ENCODE data around the gene GDAP1L1. TPM values are rescaled to one million over a fixed set of nuclear protein-coding genes. Genes with fewer than 3 reads are reported as not detected.

Gene GDAP1L1
- total and polyA plus RNA-seq, 2 of the 4 experiments (the other 2 are of a cell fraction), result not detected

DNA sequence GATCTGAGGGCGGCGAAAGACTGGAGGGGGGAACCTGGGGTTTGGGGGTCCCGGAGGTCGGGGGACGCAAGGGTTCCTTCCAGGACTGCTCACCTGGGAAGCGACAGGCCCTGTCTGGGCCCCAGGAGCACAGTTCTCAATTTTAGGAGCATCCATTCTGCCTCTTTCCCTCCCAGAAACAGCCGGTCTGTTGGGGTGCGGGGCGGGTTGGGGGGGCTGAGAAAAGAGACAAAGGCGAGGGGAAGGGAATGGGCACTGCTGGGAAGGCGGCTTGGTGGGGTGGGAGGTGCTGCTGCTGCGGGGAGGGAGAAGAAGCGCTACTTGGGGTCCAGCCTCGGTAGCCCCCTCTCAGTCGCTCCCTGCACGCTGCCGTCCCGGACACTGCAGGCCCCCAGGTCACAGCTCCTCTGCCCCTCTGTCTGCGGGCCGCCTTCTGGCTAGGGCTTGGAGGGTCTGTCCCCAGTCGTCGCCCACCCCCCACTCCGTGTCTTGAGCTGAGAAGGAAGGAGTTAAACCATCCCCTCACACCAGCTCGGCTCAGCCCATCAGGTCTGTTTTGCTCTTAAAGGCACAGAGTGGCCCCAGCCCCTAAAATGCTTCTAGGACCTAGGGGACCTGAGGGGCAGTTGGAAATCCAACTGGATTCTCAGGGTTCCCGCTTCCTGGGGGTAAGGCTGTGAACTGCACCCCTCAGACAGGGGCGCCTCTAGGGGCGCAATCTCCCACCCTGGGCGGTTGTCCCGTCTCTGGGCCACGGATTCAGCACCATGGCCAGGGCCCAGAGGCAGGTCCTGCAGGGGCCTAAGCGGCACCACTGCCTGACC lies 690 bp downstream of the GDAP1L1 start:
- H3K4me3 ChIP-seq (ENCODE audit: insufficient read depth, low read depth, low read length), result no peak overlapping the region
- H2AFZ ChIP-seq (replicated peaks; ENCODE audit: low read length, poor library complexity), result no peak overlapping the region
- no peak overlapping the region for H3K14ac ChIP-seq (replicated peaks; ENCODE audit: low read depth, low read length)
- H3K56ac ChIP-seq (ENCODE audit: extremely low read depth, insufficient read depth, low read length), result no peak overlapping the region
- H4K5ac ChIP-seq (ENCODE audit: low read depth, low read length), result no peak overlapping the region
- POLR2A ChIA-PET (ENCODE audit: unreplicated experiment), result no interaction called here
- TF ChIP-seq, protein P1, sequence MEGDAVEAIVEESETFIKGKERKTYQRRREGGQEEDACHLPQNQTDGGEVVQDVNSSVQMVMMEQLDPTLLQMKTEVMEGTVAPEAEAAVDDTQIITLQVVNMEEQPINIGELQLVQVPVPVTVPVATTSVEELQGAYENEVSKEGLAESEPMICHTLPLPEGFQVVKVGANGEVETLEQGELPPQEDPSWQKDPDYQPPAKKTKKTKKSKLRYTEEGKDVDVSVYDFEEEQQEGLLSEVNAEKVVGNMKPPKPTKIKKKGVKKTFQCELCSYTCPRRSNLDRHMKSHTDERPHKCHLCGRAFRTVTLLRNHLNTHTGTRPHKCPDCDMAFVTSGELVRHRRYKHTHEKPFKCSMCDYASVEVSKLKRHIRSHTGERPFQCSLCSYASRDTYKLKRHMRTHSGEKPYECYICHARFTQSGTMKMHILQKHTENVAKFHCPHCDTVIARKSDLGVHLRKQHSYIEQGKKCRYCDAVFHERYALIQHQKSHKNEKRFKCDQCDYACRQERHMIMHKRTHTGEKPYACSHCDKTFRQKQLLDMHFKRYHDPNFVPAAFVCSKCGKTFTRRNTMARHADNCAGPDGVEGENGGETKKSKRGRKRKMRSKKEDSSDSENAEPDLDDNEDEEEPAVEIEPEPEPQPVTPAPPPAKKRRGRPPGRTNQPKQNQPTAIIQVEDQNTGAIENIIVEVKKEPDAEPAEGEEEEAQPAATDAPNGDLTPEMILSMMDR (conservative IDR thresholded peaks at IDR 0.05; ENCODE audit: low read depth, low read length), result peak; percentile 34; the same call in 1 of the 2 replicates
- TF ChIP-seq MAFK (IDR thresholded peaks at IDR 0.05; ENCODE audit: low read depth, low read length) (no peak), RFX5 (IDR thresholded peaks at IDR 0.05; ENCODE audit: low read depth, low read length) (no peak), CEBPB (IDR thresholded peaks at IDR 0.05; ENCODE audit: low read depth, low read length) (no peak), RCOR1 (IDR thresholded peaks at IDR 0.05; ENCODE audit: insufficient replicate concordance, low read length) (no peak), BHLHE40 (IDR thresholded peaks at IDR 0.05; ENCODE audit: low read depth, low read length) (no peak), SMC3 (IDR thresholded peaks at IDR 0.05; ENCODE audit: low read depth, low read length) (no peak), RAD21 (IDR thresholded peaks at IDR 0.05; ENCODE audit: low read length) (0 out of 2 replicates have a peak, but pooled peaks have one; percentile 18), NFE2L2 (IDR thresholded peaks at IDR 0.05; ENCODE audit: low read depth, low read length) (no peak), ELK1 (IDR thresholded peaks at IDR 0.05; ENCODE audit: borderline replicate concordance, low read depth, low read length) (no peak), MAZ (IDR thresholded peaks at IDR 0.05; ENCODE audit: borderline replicate concordance, low read depth, low read length) (no peak), FOS (IDR thresholded peaks at IDR 0.05; ENCODE audit: low read depth, low read length) (no peak)
- TF ChIP-seq, protein P2, sequence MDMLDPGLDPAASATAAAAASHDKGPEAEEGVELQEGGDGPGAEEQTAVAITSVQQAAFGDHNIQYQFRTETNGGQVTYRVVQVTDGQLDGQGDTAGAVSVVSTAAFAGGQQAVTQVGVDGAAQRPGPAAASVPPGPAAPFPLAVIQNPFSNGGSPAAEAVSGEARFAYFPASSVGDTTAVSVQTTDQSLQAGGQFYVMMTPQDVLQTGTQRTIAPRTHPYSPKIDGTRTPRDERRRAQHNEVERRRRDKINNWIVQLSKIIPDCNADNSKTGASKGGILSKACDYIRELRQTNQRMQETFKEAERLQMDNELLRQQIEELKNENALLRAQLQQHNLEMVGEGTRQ (IDR thresholded peaks at IDR 0.05; ENCODE audit: low read depth, low read length), result no peak
- no peak overlapping the region for H2BK5ac ChIP-seq (ENCODE audit: low read depth, low read length, poor library complexity, severe bottlenecking)
- no peak overlapping the region for H4K91ac ChIP-seq (ENCODE audit: insufficient read depth, low read depth, low read length)
- H3K79me1 ChIP-seq (ENCODE audit: low read depth in 1 of 2, low read length in 2 of 2), result no peaks in the 10 kb centered on the region
- WGBS, 2 experiments (ENCODE audit: extremely low coverage in 2 of 2, insufficient read length in 1 of 2), result 4% methylated on average over 5 of the region's 31 CpGs; no CpG with 5 or more reads in 1 of the 2 experiments
- dilution Hi-C loops (cut with HindIII; ENCODE audit: low sequenced_read_pairs, unreplicated experiment) (no loop called here), intact Hi-C loops (cut with micrococcal nuclease) (no loop called here), in situ Hi-C loops (cut with MboI; ENCODE audit: low sequenced_read_pairs) (no loop called here)
- no peaks in the 10 kb centered on the region for H3K4me1 ChIP-seq (ENCODE audit: control insufficient read depth, insufficient read depth, low read length)
- DNase-seq (peak; percentile 15), ATAC-seq (ENCODE audit: low read depth) (peak; percentile 82)
- no TSS peak for BruUV-seq (replicated peaks)
- H2AK9ac ChIP-seq (replicated peaks; ENCODE audit: low read depth, low read length, poor library complexity), result no peak overlapping the region
- H3K23ac ChIP-seq (ENCODE audit: low read depth, low read length), result no peak overlapping the region
- no peak overlapping the region for H2BK120ac ChIP-seq (ENCODE audit: low read depth, low read length)
- CTCF ChIA-PET, result interaction anchor here (1.7 kb wide), 1 partner anchor 14 kb away, joined by 4 read pairs; no protein-coding TSS in a partner anchor
- H4K8ac ChIP-seq (ENCODE audit: low read depth in 2 of 2, low read length in 2 of 2), result no peak overlapping the region
- no peak overlapping the region for H3K4me2 ChIP-seq (ENCODE audit: low read depth, low read length)
- H4K20me1 ChIP-seq (ENCODE audit: insufficient read depth, low read length), result no peaks in the 10 kb centered on the region
- H3K9me3 ChIP-seq (ENCODE audit: control insufficient read depth, insufficient read depth, low read length), result no peaks in the 10 kb centered on the region
- H2AK5ac ChIP-seq (ENCODE audit: low read depth, low read length), result no peak overlapping the region
- no peak overlapping the region for H3K9ac ChIP-seq (ENCODE audit: low read depth, low read length)
- no peak overlapping the region for H3K18ac ChIP-seq (ENCODE audit: low read depth, low read length)
- H3K36me3 ChIP-seq (ENCODE audit: control insufficient read depth, insufficient read depth, low read length), result no peaks in the 10 kb centered on the region
- H3K9me1 ChIP-seq (ENCODE audit: insufficient read depth, low read length), result no peaks in the 10 kb centered on the region
- H2BK15ac ChIP-seq (ENCODE audit: low read depth, low read length), result no peak overlapping the region
- peaks cover 28% of the 10 kb centered on the region for H3K27me3 ChIP-seq (ENCODE audit: control insufficient read depth, insufficient read depth, low read length)
- H3K27ac ChIP-seq (ENCODE audit: insufficient read depth, low read length), result no peak overlapping the region
- H3K4ac ChIP-seq (ENCODE audit: low read depth, low read length), result no peak overlapping the region
- no peak overlapping the region for H2BK20ac ChIP-seq (ENCODE audit: low read depth, low read length)
